SH-SY5Y (cell line): Measurements from ENCODE around the gene ASIC3.

Experiments used
- GATA2 ChIP-seq: IDR thresholded peaks from 2 replicates; pipeline ENCODE4 v1.6.1; 2011; ENCODE audit warnings: mild to moderate bottlenecking, low read depth, low read length
- GATA3 ChIP-seq: IDR thresholded peaks from 2 replicates; pipeline ENCODE4 v1.6.1; 2011; ENCODE audit warnings: low read depth, mild to moderate bottlenecking, low read length, moderate library complexity

GRCh38 chr7:151051108-151051507, 2.8 kb downstream of the ASIC3 start:
- TF ChIP-seq GATA2: no peak
- TF ChIP-seq GATA3: no peak
